ENCODE measurements around the gene ANKS1A.
"Not testable (repeated sequence)": the region's sequence is repeated elsewhere in the genome, so short reads cannot be mapped to it uniquely, and the experiment has no call there.

The ANKS1A gene

GRCh38 chr6:34987506-34987905, 98.5 kb downstream of the ANKS1A start:
- Histone ChIP-seq H3K4me3 (ENCODE audit: severe bottlenecking) (no peak overlapping the region), H3K9me3 (ENCODE audit: severe bottlenecking) (no peaks in the 10 kb centered on the region), H3K4me1 (ENCODE audit: insufficient read depth, poor library complexity, severe bottlenecking) (no peaks in the 10 kb centered on the region), H3K36me3 (ENCODE audit: low read depth) (peaks cover 74% of the 10 kb centered on the region), H3K27me3 (ENCODE audit: insufficient read depth, poor library complexity, severe bottlenecking) (no peaks in the 10 kb centered on the region), H3K27ac (ENCODE audit: poor library complexity, severe bottlenecking) (no peak overlapping the region)
- DNase-seq (ENCODE audit: low spot score) = no peak
- ATAC-seq (ENCODE audit: low read depth) = no peak
- TF ChIP-seq CTCF (IDR thresholded peaks at IDR 0.05; ENCODE audit: poor library complexity, severe bottlenecking) = no peak

- no peak overlapping the region for H3K27ac ChIP-seq (ENCODE audit: poor library complexity, severe bottlenecking)
- TF ChIP-seq CTCF (IDR thresholded peaks at IDR 0.05; ENCODE audit: poor library complexity, severe bottlenecking) = no peak
- H3K27me3 ChIP-seq (ENCODE audit: insufficient read depth, poor library complexity, severe bottlenecking) = no peaks in the 10 kb centered on the region
- H3K9me3 ChIP-seq (ENCODE audit: severe bottlenecking) = no peaks in the 10 kb centered on the region
- peaks cover 56% of the 10 kb centered on the region for H3K36me3 ChIP-seq (ENCODE audit: low read depth)
- no peak for DNase-seq (ENCODE audit: low spot score)
- no peak overlapping the region for H3K4me3 ChIP-seq (ENCODE audit: severe bottlenecking)
- no peak for ATAC-seq (ENCODE audit: low read depth)
- H3K4me1 ChIP-seq (ENCODE audit: insufficient read depth, poor library complexity, severe bottlenecking) = no peaks in the 10 kb centered on the region
These were observed 102.0 kb downstream of the ANKS1A start for GRCh38 chr6:34990971-34991560.

- Histone ChIP-seq H3K4me1 (ENCODE audit: insufficient read depth, poor library complexity, severe bottlenecking) (no peaks in the 10 kb centered on the region), H3K9me3 (ENCODE audit: severe bottlenecking) (no peaks in the 10 kb centered on the region), H3K27me3 (ENCODE audit: insufficient read depth, poor library complexity, severe bottlenecking) (no peaks in the 10 kb centered on the region), H3K4me3 (ENCODE audit: severe bottlenecking) (no peak overlapping the region), H3K27ac (ENCODE audit: poor library complexity, severe bottlenecking) (no peak overlapping the region), H3K36me3 (ENCODE audit: low read depth) (peaks cover 46% of the 10 kb centered on the region)
- no peak for TF ChIP-seq CTCF (IDR thresholded peaks at IDR 0.05; ENCODE audit: poor library complexity, severe bottlenecking)
- DNase-seq (ENCODE audit: low spot score) (no peak), ATAC-seq (ENCODE audit: low read depth) (0 out of 3 replicates have a peak, but pooled peaks have one; percentile 41)
These were observed 103.3 kb downstream of the ANKS1A start for GRCh38 chr6:34992376-34992775.

- DNase-seq (ENCODE audit: low spot score) (no peak), ATAC-seq (ENCODE audit: low read depth) (no peak)
- Histone ChIP-seq H3K9me3 (ENCODE audit: severe bottlenecking) (no peaks in the 10 kb centered on the region), H3K36me3 (ENCODE audit: low read depth) (peaks cover 41% of the 10 kb centered on the region), H3K4me1 (ENCODE audit: insufficient read depth, poor library complexity, severe bottlenecking) (no peaks in the 10 kb centered on the region), H3K27ac (ENCODE audit: poor library complexity, severe bottlenecking) (no peak overlapping the region), H3K27me3 (ENCODE audit: insufficient read depth, poor library complexity, severe bottlenecking) (no peaks in the 10 kb centered on the region), H3K4me3 (ENCODE audit: severe bottlenecking) (no peak overlapping the region)
- TF ChIP-seq CTCF (IDR thresholded peaks at IDR 0.05; ENCODE audit: poor library complexity, severe bottlenecking) = no peak
These were observed 104.2 kb downstream of the ANKS1A start for GRCh38 chr6:34993213-34993612.

GRCh38 chr6:34994693-34995092, 105.6 kb downstream of the ANKS1A start:
- Histone ChIP-seq H3K27ac (ENCODE audit: poor library complexity, severe bottlenecking) (no peak overlapping the region), H3K27me3 (ENCODE audit: insufficient read depth, poor library complexity, severe bottlenecking) (no peaks in the 10 kb centered on the region), H3K4me3 (ENCODE audit: severe bottlenecking) (no peak overlapping the region), H3K4me1 (ENCODE audit: insufficient read depth, poor library complexity, severe bottlenecking) (no peaks in the 10 kb centered on the region), H3K36me3 (ENCODE audit: low read depth) (peaks cover 30% of the 10 kb centered on the region), H3K9me3 (ENCODE audit: severe bottlenecking) (no peaks in the 10 kb centered on the region)
- DNase-seq (ENCODE audit: low spot score) (no peak), ATAC-seq (ENCODE audit: low read depth) (no peak)
- TF ChIP-seq CTCF (IDR thresholded peaks at IDR 0.05; ENCODE audit: poor library complexity, severe bottlenecking) = no peak

- not testable (repeated sequence) for H3K9me3 ChIP-seq (ENCODE audit: severe bottlenecking); DNase-seq (ENCODE audit: low spot score); ATAC-seq (ENCODE audit: low read depth); H3K4me3 ChIP-seq (ENCODE audit: severe bottlenecking); H3K27me3 ChIP-seq (ENCODE audit: insufficient read depth, poor library complexity, severe bottlenecking); H3K4me1 ChIP-seq (ENCODE audit: insufficient read depth, poor library complexity, severe bottlenecking); H3K27ac ChIP-seq (ENCODE audit: poor library complexity, severe bottlenecking)
- peaks cover 17% of the 10 kb centered on the region for H3K36me3 ChIP-seq (ENCODE audit: low read depth)
These were observed 109.4 kb downstream of the ANKS1A start for GRCh38 chr6:34998417-34998816.

- ATAC-seq (ENCODE audit: low read depth); H3K36me3 ChIP-seq (ENCODE audit: low read depth): not testable (repeated sequence)
These were observed 110.1 kb downstream of the ANKS1A start for GRCh38 chr6:34999153-34999552.

More at GRCh38 chr6:34999153-34999552, 110.1 kb downstream of the ANKS1A start:
- H3K4me3 ChIP-seq (ENCODE audit: severe bottlenecking); H3K4me1 ChIP-seq (ENCODE audit: insufficient read depth, poor library complexity, severe bottlenecking); H3K27ac ChIP-seq (ENCODE audit: poor library complexity, severe bottlenecking); H3K27me3 ChIP-seq (ENCODE audit: insufficient read depth, poor library complexity, severe bottlenecking); DNase-seq (ENCODE audit: low spot score); H3K9me3 ChIP-seq (ENCODE audit: severe bottlenecking): not testable (repeated sequence)
